OCI-LY7 (cell line): ENCODE measurements around the gene SLC44A3. TPM values are rescaled to one million over a fixed set of nuclear protein-coding genes. Genes with fewer than 3 reads are reported as not detected.

ENCODE experiments used
- BruUV-seq: library from RNA; stranded (reverse); fragments of 400-500 nt; replicated peaks from 2 replicates; lab custom pipeline; 2021; lab: Mats Ljungman, UMichigan
- CTCF ChIA-PET: fragments of 300-600 bp; sonication (Branson Sonifier 250); formaldehyde crosslinking; loops from one replicate; lab custom pipeline; 2022; ENCODE audit warnings: antibody characterized with exemption; ENCODE audit not compliant: unreplicated experiment; lab: Charles Lee
- POLR2A ChIA-PET: fragments of 300-600 bp; sonication (Branson Sonifier 250); formaldehyde crosslinking; loops from one replicate; lab custom pipeline; 2022; ENCODE audit warnings: antibody characterized with exemption; lab: Charles Lee
- DNase-seq: peaks from one replicate; pipeline ENCODE4 v3.0.0-alpha.2; 2015; ENCODE audit warnings: low spot score
- H2AFZ ChIP-seq: fragments of 200-600 bp; sonication (generic), shearing (Covaris generic); 2 replicates; pipeline ENCODE4 v1.6.1; 2014; ENCODE audit warnings: mild to moderate bottlenecking, antibody characterized with exemption, low read length, moderate library complexity
- H3K27ac ChIP-seq: fragments of 200-600 bp; sonication (generic); 2 replicates; pipeline ENCODE4 v1.5.1; 2014; ENCODE audit warnings: mixed run types, low read depth, mild to moderate bottlenecking, moderate library complexity, low read length, inconsistent platforms; ENCODE audit not compliant: poor library complexity, severe bottlenecking
- H3K36me3 ChIP-seq: fragments of 200-600 bp; sonication (generic); 2 replicates; pipeline ENCODE4 v1.6.1; 2014; ENCODE audit warnings: mild to moderate bottlenecking, antibody characterized with exemption, low read length, moderate library complexity, mixed read lengths; ENCODE audit not compliant: insufficient read depth
- H3K4me1 ChIP-seq: fragments of 200-600 bp; sonication (generic); 2 replicates; pipeline ENCODE4 v1.5.1; 2014; ENCODE audit warnings: mild to moderate bottlenecking, low read length; ENCODE audit not compliant: insufficient read depth, poor library complexity, severe bottlenecking
- H3K4me2 ChIP-seq: fragments of 200-600 bp; sonication (generic); 2 replicates; pipeline ENCODE4 v1.6.1; 2014; ENCODE audit warnings: mild to moderate bottlenecking, low read length
- H3K4me3 ChIP-seq: fragments of 200-600 bp; sonication (generic); 2 replicates; pipeline ENCODE4 v1.5.1; 2014; ENCODE audit warnings: mild to moderate bottlenecking, low read depth, low read length; ENCODE audit not compliant: poor library complexity, severe bottlenecking
- H3K79me2 ChIP-seq: fragments of 200-600 bp; sonication (generic); 2 replicates; pipeline ENCODE4 v1.6.1; 2016; ENCODE audit warnings: low read depth, mild to moderate bottlenecking, low read length, moderate library complexity, mixed read lengths; ENCODE audit not compliant: insufficient read depth
- H3K9me2 ChIP-seq: fragments of 200-600 bp; sonication (generic); 2 replicates; pipeline ENCODE4 v1.6.1; 2016; ENCODE audit warnings: mild to moderate bottlenecking, low read length, mixed read lengths; ENCODE audit not compliant: insufficient read depth
- H3K9me3 ChIP-seq: fragments of 200-600 bp; sonication (generic); 2 replicates; pipeline ENCODE4 v1.6.1; 2014; ENCODE audit warnings: mild to moderate bottlenecking, mixed run types, low read length, mixed read lengths
- H4K20me1 ChIP-seq: fragments of 200-600 bp; sonication (generic); 2 replicates; pipeline ENCODE4 v1.6.1; 2014; ENCODE audit warnings: mild to moderate bottlenecking, antibody characterized with exemption, low read length, moderate library complexity, mixed read lengths; ENCODE audit not compliant: insufficient read depth
- CTCF ChIP-seq: fragments of 200-600 bp; sonication (generic); conservative IDR thresholded peaks from 2 replicates; pipeline ENCODE4 v1.5.1; 2014; ENCODE audit warnings: mild to moderate bottlenecking, antibody characterized with exemption, low read length, moderate library complexity, mixed read lengths
- EZH2phosphoT487 ChIP-seq: fragments of 200-600 bp; sonication (generic); IDR thresholded peaks from 2 replicates; pipeline ENCODE4 v1.6.1; 2018; ENCODE audit warnings: low read depth, borderline replicate concordance, mild to moderate bottlenecking, mixed run types, antibody characterized with exemption, low read length, moderate library complexity, mixed read lengths
- intact Hi-C: fragments of 100-400 bp; cut with micrococcal nuclease; formaldehyde crosslinking; loops from one replicate; pipeline ENCODE4 v1.10.0; 2022; ENCODE audit not compliant: unreplicated experiment
- total RNA-seq, 2 experiments: library from RNA; depleted of rRNA in 1 of 2; stranded (reverse); fragments of >200 nt in 1 of 2; shearing (Covaris generic) in 1 of 2; gene quantifications; 2 replicates each; pipeline ENCODE4 v1.2.3, GENCODE V29; 2014 to 2022

SLC44A3 gene
- total RNA-seq, 2 experiments from 2014 or later = not detected

DNA sequence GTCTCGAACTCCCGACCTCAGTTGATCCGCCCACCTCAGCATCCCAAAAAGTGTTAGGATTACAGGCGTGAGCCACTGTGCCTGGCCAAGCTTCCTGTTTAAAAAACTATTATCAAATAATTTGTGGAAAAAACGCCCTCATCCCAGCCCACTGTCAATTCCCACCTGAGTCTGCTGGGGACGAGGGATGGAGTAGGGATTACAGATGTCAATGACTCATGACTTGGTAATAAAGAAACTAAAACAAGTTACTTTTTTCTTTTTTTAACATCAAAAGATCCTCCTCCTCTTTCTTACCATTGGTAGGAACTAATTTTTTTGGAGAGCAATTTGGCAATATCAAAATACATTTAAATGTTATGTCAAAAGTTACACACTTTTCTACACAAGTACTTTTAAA, 97.1 kb downstream of the SLC44A3 start:
- Histone ChIP-seq H3K4me2 (no peak overlapping the region), H3K27ac (no peak overlapping the region), H4K20me1 (no peaks in the 10 kb centered on the region), H3K9me3 (no peaks in the 10 kb centered on the region), H2AFZ (no peak overlapping the region), H3K36me3 (no peaks in the 10 kb centered on the region), H3K4me1 (no peaks in the 10 kb centered on the region), H3K4me3 (no peak overlapping the region), H3K9me2 (no peaks in the 10 kb centered on the region), H3K79me2 (no peaks in the 10 kb centered on the region)
- no peak for TF ChIP-seq EZH2phosphoT487
- TF ChIP-seq CTCF = no peak
- DNase-seq = no peak
- BruUV-seq = no TSS peak
- ChIA-PET POLR2A (interaction anchor here (0.6 kb wide), 1 partner anchor 922 kb away, joined by 3 read pairs; no protein-coding TSS in a partner anchor), CTCF (no interaction called here)
- intact Hi-C loops = no loop called here

- Histone ChIP-seq H3K4me3 (no peak overlapping the region), H3K9me3 (no peaks in the 10 kb centered on the region), H3K4me1 (no peaks in the 10 kb centered on the region), H3K27ac (no peak overlapping the region), H4K20me1 (no peaks in the 10 kb centered on the region), H2AFZ (no peak overlapping the region), H3K4me2 (no peak overlapping the region), H3K9me2 (no peaks in the 10 kb centered on the region), H3K36me3 (no peaks in the 10 kb centered on the region), H3K79me2 (no peaks in the 10 kb centered on the region)
- ChIA-PET POLR2A (no interaction called here), CTCF (no interaction called here)
- TF ChIP-seq CTCF = no peak
- no peak for TF ChIP-seq EZH2phosphoT487
- DNase-seq = no peak
- intact Hi-C loops = no loop called here
- BruUV-seq = no TSS peak
Measured at GRCh38 chr1:94919241-94920030, 99.3 kb downstream of the SLC44A3 start.

GRCh38 chr1:94920061-94920460, 99.9 kb downstream of the SLC44A3 start:
- H3K4me2 ChIP-seq = no peak overlapping the region
- H3K4me3 ChIP-seq = no peak overlapping the region
- H3K27ac ChIP-seq = no peak overlapping the region
- intact Hi-C loops = no loop called here
- H3K9me3 ChIP-seq = no peaks in the 10 kb centered on the region
- ChIA-PET CTCF (no interaction called here), POLR2A (no interaction called here)
- no peaks in the 10 kb centered on the region for H3K79me2 ChIP-seq
- TF ChIP-seq EZH2phosphoT487 (no peak), CTCF (no peak)
- H3K4me1 ChIP-seq = no peaks in the 10 kb centered on the region
- H4K20me1 ChIP-seq = no peaks in the 10 kb centered on the region
- no peaks in the 10 kb centered on the region for H3K9me2 ChIP-seq
- no peaks in the 10 kb centered on the region for H3K36me3 ChIP-seq
- no peak for DNase-seq
- BruUV-seq = no TSS peak
- H2AFZ ChIP-seq = no peak overlapping the region
